T-helper 9 cell (primary cell): ENCODE measurements around the gene LYL1.
A peak's percentile ranks its signal among the peaks of the same experiment; 100 is the strongest.

ENCODE experiments used
- DNase-seq: peaks from one replicate; pipeline ENCODE4 v3.0.0-alpha.2; 2020

LYL1 gene

DNA sequence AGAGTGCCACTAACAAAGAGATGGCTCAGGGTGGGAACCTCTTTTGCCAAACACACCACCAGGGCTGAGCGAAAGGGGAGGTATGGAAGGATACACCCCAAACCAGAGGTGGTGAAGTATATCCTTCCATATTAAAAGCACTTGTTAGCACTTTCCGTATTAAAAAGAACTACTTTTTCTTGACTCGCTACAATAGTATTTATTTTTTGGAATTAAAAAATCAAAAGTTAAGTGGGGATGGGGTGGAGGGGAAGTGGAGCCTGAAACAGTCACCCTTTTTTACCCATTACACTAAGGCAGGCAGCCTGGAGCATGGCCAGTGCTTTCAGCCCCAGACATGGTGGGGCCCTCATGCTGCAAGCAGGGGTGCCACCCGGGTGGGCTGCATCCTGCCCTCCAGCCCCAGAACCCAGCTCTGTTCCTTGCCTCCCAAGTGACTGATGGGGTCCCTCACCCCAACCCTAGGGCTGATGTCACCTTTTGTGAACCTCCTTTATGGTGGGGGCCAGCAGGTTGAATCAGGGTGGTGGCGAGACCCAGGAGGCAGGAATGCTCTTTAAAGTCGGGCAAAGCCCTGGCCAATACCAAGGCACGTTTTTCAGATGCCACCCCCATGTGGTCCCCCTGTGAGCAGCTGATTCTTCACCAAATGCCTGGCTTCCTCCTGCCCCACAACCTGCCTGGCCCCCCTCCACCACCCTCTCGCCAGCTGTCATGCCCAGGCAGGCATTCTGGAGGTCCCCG, 31.0 kb downstream of the LYL1 start:
- no peak for DNase-seq

DNA sequence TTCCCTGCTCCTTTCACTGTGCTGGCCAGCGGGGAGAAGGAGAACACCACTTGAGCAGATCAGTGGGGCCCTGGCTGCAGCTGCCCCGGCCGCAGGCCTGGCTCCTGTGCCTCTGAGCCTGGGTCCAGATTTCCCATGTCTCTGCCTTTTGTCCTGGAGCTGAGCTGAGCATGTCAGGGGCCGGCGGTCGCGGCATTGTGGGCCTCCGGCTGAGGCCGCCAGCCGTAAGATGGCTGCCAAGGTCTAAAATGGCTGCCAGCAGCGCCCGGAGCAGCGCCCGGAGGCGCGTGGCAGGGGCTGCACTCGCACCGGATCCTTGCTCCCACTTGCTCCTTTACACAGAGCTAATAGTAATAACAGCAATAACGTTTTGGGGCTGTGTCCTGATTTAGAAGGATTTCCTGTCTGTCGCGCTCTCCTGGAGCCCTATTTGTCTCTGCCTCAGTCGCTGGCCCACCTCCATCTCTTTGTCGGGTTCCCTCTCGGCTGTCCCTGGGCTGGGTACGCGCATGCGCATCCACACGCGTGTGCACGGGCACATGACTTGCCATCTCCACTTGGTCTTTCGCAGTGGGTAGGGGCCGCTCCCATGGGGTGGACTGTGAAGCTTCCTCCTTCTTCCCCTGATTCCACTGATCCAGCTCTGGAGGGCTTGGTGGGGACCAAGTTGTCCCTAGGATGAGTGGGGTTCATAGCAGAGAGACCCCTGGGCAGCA, 32.1 kb downstream of the LYL1 start:
- DNase-seq = no peak

DNA sequence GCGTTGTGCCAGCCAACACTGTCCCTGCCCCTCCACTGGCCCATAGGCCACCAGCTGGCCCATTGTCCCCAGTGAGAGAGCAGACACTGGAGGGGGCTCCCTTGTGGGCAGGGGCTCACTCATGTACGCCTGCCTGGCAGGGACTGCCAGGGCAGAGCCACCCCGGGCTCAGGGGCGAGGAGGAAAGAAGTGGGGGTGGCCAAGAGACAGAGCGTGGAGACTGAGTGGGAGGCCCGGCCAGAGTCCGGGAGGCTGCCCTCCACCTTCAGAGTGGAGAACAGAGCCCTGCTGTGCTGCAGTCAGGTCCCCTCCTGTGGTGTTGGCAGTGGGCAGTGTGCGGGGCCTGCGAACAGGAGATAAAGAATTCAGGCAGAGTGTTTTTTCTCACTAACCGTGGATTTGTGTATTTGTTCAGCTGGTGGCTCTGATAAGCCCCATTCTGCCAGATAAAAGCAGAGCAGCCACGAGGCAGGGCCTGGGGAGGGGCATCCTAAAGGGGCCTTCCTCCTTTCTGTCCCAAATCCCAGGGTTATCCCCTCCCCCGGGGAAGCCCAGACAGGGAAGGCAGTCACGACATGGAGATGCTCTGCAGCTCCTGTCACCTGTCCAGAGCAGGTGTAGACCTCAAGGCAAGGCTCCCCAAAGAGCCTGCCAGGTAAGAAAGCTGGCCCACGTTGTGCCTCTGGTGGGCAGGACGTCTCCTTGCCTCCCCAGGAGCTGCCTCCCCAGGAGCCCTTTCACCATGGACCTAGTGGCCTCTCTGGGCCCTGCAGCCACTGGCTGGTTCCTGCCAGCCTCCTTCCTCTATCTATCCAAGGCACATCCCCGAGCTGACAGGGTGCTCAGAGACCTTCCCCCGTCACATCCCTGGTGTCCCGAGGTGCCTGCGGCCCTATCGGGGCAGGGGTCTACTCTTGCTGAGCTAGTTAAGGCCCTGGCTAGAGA, 33.0 kb downstream of the LYL1 start:
- DNase-seq = no peak

DNA sequence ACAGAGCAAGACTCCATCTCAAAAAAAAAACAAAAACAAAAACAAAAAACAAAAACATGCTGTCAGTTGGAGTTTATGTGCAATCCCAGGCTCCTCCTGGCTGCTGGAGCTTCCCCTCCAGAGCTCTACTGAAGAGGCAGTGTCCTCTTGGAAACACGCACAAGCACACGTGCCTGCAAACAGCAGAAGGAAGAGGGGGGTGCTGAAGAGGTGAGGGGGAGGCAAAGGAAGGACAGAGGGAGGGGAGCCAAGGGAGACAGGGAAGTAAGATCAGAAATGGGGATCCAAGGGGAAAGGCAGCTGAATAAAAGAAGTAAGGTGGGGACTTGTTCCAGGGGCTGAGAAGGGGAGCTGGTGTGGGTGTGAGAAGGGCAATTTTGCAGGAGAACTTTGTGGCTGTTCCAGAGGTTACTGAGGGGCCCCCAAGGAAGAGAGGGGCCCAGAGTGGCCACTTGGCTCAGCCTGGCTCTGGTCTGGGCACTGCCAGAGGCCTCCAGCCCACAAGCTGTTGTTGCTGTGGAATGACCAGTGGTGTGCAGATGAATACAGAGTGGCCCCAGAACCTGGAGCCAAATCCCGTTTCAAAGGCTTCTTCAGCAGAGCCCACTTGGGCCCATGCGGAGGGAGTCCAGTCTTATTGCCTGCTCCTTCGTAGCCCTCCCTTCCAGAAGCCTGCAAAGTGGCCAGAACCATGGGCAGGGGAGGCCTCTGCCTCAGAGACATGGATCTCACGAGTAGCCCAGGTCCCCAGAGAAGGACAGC, 34.4 kb downstream of the LYL1 start:
- no peak for DNase-seq

DNA sequence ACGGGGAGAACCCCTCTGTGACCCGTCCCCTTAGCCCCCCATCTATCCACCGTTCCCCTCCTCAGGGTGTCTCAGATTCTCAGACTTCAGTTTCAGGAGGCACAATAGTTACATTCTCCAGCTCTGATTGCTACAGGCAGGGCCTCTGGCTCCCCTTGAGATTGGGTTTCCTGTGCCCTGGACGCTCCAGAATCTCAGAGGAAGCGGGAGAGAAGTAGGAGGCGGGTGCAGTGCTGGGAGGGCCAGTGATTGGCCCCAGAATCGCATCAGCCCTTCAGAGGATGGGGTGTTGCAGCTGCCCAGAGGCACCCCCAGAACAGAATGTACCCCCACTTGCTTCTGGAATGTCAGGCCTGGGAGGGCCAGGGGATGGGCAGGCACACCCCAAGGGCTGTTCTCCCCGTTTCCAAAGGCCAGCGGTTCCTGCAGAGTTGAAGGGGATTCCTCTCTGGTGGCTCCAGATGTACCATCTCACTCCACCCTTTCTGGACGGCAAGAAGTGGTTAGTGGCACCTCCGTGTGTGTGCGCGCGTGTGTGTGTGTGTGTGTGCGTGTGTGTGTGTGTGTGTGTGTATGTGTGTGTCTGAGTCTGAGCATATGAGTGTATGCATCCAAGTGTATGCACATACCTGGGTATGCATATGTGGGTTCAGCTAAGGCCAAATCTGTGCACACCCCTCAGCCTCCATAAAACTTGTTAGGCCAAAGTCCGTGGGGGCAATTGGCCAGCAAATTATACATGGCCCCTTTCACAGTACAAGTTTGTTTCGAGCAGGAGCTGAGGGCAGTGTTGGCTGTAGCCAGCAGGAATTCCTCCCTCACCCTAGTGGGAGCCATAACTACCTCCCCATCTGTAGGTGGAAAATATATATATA, 35.5 kb downstream of the LYL1 start:
- DNase-seq = no peak

DNA sequence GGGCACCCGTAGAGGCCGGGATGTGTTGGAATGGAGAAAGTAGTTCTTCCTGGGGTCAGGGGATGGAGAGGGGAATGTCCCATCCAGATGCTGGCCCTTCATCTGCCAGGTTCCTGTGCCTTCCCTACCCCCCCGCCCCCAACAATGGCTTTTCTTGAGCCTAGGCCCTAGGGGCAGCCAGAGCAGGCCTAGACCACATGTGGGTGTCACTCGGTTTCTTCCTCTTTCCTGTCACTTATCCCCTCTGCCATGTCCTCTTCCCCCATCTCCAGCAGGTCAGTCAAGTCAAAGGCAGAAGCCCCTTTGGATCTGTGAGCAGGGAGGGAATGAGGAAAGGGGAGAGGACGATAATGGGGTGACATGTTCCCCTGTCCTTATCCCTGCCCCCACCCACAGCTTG, 36.4 kb downstream of the LYL1 start:
- DNase-seq = no peak

DNA sequence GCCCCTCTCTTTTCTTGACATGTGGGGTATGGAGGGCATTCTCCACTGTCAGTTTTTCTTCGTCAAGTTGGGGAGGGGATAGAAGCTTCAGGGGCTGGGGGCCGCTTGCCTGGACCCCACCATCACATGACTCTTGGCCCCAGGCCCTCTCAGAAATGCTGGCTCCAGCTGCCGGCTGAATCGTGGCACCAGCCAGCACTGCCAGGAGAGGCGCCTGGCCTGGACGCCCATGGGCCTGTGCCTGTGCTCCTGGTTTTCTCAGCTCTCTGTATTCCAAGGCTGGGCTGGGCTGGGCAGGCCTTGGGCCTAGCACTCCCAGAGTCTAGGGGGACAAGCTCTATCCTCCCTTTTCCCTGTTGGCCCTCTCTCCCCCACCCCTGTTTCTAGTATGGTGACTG, 38.6 kb downstream of the LYL1 start:
- no peak for DNase-seq

DNA sequence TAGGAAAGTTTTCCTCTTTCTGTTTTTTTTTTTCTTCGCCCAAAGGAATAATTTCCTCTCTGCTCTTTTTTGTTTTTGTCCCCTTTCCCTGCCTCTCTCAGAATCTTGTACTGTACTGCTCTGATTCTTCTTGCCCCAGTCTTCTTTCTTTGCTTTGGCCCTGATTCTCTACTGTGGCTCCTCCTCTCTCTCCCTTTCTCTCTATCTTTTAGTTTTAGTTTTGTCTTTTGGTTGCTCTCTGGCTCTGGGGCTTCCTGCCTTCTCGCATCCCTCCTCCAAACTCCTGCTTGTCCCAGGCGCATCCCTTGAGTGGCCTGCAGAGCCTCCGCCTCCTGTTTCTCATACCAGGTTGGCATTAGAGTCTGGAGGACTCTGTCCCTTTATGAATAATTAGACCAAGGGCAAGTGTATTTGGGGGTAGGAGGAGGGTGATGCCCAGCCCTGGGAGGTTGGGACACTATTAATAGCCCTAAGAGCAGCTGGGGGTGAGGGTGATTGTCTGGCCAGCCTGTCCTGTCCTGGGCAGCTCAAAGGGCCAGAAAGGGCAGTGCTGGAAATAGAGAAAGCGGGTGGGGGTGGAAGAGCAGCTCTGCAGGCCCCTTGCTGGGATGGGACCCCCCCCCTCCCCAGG, 39.1 kb downstream of the LYL1 start:
- no peak for DNase-seq

DNA sequence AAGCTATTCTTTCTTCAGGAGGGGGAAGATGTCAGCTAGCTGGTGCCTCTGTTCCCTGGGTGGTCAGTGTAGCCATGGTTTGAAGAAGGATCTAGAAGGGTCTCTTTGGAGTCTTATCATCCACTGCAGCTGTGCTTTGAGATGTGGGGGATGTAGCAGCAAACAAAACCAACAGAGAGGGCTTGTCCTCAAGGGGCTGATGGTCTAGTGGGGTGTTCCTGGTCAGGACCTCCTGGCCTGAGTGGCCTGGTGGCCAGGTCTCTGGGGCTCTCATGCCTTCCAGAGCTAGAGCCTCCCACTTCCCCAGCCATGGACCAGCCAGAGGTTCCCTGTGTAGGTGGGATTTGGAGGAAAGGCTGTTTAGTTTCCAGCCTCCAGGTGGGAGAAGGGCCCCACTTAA, 40.3 kb downstream of the LYL1 start:
- DNase-seq = no peak

DNA sequence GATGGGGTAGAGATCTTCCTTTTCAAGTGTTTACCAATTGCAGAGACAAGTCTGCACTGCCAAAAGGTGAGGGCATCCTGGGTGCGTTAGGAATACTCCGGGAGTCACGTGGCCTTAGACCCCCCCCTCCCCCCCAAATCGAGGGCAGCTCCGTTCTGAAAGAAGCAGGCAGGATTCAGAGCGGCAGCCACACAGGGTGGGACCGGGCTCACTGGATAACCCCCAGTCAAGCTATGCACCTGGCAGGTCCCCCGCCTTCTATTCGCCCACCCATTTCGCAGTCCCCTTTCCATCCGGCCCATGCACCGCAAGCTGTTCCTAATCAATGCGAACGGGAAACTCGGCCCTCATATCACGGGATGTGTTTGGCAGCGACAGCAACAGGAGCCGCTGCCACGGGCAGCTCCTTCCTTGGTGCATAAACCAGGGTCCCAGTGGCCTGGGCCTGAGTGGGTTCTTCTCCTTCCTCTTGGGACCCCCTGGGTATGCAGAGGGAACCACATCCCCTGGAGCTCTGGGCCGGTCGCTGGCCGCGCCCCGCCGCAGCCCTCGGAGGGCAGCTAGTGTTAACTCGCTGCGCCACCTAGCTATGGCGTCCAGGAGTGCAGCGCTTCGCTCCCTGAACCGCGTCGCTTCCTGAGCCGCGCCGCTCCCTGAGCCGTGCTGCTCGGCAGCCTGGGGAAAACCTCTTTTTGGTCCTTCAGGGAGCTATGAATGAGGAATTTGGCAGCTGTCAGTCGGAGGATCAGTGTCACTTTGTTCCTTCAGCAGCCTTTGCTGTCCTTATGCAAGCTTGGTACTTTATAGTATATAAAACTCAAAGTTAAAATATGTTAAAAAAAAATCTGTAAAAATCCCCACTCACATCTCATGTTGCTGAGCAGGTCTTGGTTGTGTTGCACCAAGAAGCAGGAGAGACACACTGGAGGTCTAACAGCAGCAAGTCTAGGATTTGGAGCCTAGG, 41.4 kb downstream of the LYL1 start:
- peak; percentile 72 for DNase-seq

DNA sequence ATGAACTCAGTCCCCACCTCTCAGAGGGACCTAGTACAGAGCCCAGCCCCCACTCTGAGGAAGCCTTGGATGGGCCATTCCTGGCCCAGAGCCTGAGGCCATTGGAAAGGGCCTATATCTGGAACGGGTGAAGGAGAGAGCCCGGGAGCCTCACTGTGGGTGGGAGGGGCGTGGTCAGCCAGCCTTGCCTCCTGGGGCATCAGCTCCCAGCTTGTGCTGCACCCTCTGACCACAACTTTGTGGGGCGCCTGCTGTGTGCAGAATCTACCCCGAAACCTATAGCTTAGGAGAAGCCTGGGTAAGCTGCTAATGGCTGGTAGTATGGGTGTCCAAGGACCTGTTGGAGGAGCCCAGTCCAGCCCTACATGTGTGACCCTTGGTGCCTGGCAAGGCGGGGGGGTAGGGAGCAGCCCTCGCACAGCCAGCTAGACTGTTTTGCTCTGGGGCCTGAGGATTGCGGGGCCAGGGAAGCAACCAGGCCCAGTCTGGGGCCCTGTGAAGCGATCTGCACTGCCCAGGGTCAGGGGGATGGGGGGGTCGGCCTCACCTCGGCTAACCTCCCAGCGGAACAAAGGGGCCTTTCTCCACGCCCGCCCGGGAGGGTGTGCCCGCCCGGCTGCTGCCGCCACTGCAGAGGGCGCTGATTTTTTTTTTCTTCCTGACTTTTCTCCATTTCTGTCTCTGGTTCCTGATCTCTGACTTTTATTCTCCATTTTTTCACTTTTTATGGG, 42.3 kb downstream of the LYL1 start:
- DNase-seq = no peak

DNA sequence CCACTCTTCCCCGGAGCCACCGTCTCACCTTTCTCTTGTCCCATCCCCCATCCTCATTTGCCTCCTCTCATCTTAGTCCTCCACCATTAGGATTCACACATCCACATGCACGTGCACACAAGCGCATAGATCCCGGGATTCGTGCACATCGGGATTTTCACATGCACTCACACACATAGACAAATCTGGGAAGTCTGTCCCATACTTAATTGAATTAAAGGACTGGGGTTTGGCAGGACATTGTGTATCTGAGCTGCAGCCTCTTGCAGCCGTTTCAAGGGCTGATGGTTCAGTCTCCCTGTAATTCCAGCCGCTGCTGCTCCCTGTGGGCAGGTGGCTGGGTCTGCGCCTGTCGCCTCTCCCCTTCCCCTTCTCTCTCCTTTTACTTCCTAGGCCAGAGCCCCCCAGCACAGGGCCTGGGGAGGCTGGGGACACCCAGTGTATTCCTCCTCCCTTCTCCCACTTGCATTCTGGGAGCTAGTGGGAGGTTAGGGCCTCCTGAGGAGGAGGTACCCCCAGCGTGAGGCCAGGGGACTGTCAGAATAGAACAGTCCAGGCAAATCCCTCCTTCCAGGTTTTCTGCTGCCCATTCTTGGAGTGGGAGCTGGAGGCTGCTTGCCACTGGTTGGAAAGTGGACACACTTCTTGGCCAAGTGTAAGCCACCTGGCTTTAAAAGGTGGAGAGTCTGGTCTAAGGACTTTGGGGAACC, 43.6 kb downstream of the LYL1 start:
- DNase-seq = no peak

DNA sequence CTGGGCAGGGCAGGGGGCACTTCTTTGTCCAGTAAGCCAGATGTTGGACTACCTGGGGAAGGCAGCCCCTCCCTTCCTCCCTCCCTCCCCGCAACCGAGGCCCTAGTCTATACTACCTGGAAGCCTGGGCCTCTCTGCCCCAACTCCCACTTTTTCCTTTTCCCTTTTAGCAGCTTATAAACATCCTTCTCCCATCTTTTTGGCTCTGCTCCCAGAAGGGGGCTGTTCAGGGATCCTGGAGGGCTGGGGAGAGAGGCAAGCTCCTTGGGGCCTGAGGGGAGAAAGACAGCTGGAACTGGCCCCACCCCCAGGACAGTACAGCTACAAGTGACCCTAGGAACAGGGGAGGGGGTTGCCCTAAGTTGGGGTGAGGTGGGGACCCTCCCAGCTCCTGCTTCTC, 44.9 kb downstream of the LYL1 start:
- DNase-seq = no peak

DNA sequence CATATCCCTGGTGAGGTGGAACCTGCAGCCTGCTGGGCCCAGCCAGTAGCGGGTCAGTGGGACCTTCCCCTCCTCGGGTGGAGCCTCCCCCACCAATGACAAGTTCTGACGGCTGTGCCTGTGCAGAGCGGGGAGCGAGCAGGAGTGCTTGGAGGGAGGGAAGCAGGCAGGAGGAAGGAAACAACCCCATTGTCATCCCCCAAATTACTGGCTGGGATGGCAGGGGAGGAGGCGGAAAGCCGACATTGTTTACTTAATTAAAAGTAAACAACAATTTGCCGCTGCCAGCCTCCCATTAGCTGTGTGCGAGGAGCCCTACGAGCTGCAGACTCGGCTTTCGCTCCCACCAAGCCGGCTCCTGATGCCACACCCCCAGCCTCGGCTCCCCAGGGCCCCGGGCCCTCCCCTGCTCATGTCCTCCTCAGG, 45.5 kb downstream of the LYL1 start:
- no peak for DNase-seq

DNA sequence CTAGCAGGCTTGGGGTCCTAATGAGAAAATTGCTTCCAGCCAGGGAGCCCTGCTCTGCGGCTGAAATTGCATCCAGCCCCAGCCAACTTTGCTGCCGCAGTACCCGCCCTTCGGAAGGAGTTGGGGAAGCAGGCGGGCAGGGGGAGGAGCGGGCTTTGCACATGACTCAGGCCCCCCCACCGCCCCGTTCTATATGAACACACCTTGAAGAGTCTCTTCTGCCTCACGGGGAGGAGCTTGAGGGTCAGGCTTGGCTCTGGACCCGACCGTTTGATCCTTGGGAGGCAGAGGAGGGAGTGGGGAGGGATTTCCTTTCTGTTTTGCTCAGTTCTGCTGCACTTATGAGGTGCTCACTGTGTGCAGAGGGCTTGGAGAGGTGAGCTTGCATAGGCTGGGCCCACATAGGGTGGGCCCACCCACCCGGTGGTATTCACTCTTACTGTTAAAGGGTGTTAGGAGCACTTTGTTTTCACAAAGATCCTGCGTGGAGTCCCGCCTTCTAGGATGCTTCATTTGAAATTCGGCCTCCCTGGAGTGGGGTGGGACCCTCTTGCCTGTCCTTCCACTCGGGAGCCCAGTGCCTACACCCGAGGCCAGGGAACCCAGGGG, 46.5 kb downstream of the LYL1 start:
- no peak for DNase-seq

DNA sequence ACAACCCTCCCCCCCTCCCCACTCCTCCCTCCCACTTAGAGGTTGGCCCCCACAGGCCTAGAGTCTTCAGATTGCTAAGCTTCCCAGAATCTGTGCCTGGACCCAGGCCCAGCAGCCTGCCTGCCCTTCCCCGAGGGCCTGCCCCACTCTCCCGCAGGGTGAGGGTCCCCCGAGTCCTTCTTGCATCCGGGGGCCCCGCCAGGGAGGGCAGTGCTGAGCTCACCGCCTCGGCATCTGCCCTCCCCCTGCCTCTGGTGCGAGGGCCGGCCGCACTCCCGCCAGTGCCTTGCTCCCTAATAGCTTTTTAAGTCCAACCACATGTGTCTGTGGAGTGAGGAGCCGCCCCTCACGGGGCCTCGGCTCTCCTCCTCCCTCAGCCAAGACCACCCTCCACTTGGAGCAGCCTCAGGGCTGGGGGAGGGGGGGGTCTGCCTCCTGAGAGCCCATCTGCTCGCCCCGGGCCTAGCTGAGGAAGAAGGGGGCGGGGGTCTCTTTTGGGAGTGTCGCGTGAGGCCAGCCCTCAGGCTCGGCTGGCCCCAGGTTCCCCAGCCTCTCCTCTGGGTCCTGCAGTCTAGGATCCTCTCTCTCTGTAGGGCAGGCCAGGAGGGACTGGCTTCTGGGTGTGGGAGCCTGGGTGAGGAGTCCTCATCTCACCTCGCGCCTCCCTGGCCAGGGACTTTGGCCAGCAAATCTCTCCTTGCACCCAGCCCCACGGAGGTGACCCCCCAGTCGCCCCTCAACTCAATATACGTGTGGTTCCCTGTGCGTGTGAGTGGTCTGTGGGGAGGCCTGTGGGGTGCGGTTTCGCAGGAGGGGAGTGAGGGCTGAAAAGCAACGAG, 47.2 kb downstream of the LYL1 start:
- no peak for DNase-seq

DNA sequence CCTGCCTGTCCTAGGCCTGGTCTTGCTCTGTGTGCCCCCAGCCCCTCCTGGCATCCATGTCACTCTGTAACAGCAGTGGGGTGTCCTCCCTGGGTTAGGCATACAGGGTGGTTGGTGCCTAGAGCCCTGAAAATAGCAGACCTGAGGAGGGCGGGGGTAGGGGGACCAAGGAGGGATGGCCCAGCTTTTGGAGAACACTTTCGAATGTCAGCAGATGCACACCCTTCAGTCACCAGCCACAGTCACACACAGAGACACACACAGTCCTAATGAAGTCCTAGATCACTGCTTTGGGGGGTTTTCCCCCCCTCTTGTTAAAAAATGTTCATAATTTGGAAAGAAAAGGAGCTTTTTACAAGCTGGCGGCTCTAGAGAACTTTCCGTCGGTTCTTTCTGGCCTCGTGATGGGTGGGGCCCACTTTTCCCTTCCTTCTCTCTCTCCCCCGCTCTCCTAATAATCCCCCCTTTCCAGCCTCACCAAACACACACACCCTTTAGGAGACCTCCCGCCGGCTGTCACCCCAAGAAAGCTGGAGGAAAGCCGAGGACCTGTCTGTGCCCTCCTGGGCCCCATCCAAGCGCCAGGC, 47.9 kb downstream of the LYL1 start:
- DNase-seq = no peak
